Measurements from ENCODE around the gene LRFN2. TPM values are rescaled to one million over a fixed set of nuclear protein-coding genes. Genes with fewer than 3 reads are reported as not detected.

LRFN2 gene
- total and polyA plus RNA-seq, 4 donors = under 0.01 to 0.01 TPM; not detected in 2

DNA sequence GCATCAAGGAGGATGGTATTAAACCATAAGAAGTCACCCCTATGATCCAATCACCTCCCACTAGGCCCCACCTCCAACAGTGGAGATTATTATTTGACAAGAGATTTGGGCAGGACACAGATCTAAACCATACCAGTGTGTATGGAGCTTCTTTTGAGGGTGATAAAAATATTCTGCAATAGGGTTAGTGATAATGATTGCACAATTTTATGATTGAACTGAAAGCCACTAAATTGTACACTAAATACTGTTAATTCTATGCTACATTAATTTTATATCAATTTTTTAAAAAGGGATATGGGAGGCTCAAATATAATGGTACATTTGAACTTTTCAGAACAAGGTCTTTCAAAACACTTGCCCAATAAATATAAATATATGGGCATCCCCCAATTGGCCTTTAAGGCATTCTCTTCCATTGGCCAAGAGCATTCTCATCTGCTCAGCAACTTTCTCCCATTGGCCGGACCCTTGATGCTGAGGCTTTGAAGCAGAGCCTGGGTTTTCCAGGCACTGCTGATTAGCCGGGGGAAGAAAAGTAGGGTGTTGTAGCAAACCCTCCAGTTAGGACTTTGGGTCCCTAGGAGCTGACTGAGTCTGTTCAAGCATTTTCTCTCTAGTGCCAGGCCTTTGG is 209.9 kb downstream of the LRFN2 start:
- Histone ChIP-seq H3K36me3 (ENCODE audit: control insufficient read depth in 4 of 4, insufficient read depth in 3 of 4, low read depth in 1 of 4, low read length in 3 of 4) (no peaks in the 10 kb centered on the region), H3K27me3 (ENCODE audit: control insufficient read depth in 4 of 4, insufficient read depth in 4 of 4, low read length in 3 of 4) (no peaks in the 10 kb centered on the region), H3K4me3 (ENCODE audit: low read depth in 1 of 3, low read length in 3 of 3) (no peak overlapping the region), H3K27ac (ENCODE audit: low read depth in 1 of 2, low read length in 2 of 2) (no peak overlapping the region), H3K9me3 (ENCODE audit: control insufficient read depth in 4 of 4, low read length in 3 of 4) (no peaks in the 10 kb centered on the region), H3K4me1 (ENCODE audit: control insufficient read depth in 4 of 4, insufficient read depth in 4 of 4, low read length in 3 of 4) (no peaks in the 10 kb centered on the region), H3K9ac (ENCODE audit: low read depth in 1 of 2, low read length in 2 of 2) (no peak overlapping the region)
- WGBS = 98% methylated on average over 2 of the region's 2 CpGs
- TF ChIP-seq TAF1 (conservative IDR thresholded peaks at IDR 0.05) = no peak
- no peak for TF ChIP-seq SP1 (IDR thresholded peaks at IDR 0.05)
- no peak for TF ChIP-seq RAD21 (IDR thresholded peaks at IDR 0.05)
- TF ChIP-seq GABPA (IDR thresholded peaks at IDR 0.05 in 1 of 2, conservative IDR thresholded peaks at IDR 0.05 in 1 of 2) = no peak
- DNase-seq (ENCODE audit: low spot score) = no peak

DNA sequence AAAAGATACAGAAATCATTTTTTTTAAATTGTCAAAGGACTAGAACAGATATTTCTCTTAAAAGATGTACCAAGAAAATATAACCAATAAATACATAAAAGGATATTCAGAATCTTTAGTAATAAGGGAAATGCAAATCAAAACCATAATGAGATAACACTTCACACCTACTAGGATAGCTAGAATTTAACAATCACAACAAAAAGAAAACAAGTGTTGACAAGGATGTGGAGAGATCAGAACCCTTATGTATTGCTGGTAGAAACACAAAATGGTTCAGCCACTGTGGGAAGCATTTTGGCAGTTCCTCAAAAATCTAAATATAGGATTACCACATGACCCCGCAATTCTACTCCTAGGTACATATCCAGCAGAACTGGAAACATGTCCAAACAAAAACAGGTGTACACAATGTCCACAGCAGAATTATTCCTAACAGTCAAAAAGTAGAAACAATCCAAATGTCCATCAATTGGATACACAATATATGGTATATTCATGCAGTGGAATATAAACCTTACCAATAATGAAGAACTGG is 211.0 kb downstream of the LRFN2 start:
- H3K27me3 ChIP-seq (ENCODE audit: control insufficient read depth in 4 of 4, insufficient read depth in 4 of 4, low read length in 3 of 4) = no peaks in the 10 kb centered on the region
- H3K4me3 ChIP-seq (ENCODE audit: low read depth in 1 of 3, low read length in 3 of 3) = no peak overlapping the region
- no peak overlapping the region for H3K27ac ChIP-seq (ENCODE audit: low read depth in 1 of 2, low read length in 2 of 2)
- no peaks in the 10 kb centered on the region for H3K9me3 ChIP-seq (ENCODE audit: control insufficient read depth in 4 of 4, low read length in 3 of 4)
- H3K9ac ChIP-seq (ENCODE audit: low read depth in 1 of 2, low read length in 2 of 2) = no peak overlapping the region
- H3K36me3 ChIP-seq (ENCODE audit: control insufficient read depth in 4 of 4, insufficient read depth in 3 of 4, low read depth in 1 of 4, low read length in 3 of 4) = no peaks in the 10 kb centered on the region
- TF ChIP-seq SP1 (IDR thresholded peaks at IDR 0.05) = no peak
- TF ChIP-seq, protein P1, sequence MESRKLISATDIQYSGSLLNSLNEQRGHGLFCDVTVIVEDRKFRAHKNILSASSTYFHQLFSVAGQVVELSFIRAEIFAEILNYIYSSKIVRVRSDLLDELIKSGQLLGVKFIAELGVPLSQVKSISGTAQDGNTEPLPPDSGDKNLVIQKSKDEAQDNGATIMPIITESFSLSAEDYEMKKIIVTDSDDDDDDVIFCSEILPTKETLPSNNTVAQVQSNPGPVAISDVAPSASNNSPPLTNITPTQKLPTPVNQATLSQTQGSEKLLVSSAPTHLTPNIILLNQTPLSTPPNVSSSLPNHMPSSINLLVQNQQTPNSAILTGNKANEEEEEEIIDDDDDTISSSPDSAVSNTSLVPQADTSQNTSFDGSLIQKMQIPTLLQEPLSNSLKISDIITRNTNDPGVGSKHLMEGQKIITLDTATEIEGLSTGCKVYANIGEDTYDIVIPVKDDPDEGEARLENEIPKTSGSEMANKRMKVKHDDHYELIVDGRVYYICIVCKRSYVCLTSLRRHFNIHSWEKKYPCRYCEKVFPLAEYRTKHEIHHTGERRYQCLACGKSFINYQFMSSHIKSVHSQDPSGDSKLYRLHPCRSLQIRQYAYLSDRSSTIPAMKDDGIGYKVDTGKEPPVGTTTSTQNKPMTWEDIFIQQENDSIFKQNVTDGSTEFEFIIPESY (IDR thresholded peaks at IDR 0.05) = no peak
- TF ChIP-seq EGR1 (IDR thresholded peaks at IDR 0.05; ENCODE audit: low read depth in 2 of 2) = no peak
- TF ChIP-seq, protein P2, sequence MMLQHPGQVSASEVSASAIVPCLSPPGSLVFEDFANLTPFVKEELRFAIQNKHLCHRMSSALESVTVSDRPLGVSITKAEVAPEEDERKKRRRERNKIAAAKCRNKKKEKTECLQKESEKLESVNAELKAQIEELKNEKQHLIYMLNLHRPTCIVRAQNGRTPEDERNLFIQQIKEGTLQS (IDR thresholded peaks at IDR 0.05) = no peak
- TF ChIP-seq, protein P3, sequence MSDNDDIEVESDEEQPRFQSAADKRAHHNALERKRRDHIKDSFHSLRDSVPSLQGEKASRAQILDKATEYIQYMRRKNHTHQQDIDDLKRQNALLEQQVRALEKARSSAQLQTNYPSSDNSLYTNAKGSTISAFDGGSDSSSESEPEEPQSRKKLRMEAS (IDR thresholded peaks at IDR 0.05) = no peak
- TF ChIP-seq RAD21 (IDR thresholded peaks at IDR 0.05) = no peak
- TF ChIP-seq, protein P4, sequence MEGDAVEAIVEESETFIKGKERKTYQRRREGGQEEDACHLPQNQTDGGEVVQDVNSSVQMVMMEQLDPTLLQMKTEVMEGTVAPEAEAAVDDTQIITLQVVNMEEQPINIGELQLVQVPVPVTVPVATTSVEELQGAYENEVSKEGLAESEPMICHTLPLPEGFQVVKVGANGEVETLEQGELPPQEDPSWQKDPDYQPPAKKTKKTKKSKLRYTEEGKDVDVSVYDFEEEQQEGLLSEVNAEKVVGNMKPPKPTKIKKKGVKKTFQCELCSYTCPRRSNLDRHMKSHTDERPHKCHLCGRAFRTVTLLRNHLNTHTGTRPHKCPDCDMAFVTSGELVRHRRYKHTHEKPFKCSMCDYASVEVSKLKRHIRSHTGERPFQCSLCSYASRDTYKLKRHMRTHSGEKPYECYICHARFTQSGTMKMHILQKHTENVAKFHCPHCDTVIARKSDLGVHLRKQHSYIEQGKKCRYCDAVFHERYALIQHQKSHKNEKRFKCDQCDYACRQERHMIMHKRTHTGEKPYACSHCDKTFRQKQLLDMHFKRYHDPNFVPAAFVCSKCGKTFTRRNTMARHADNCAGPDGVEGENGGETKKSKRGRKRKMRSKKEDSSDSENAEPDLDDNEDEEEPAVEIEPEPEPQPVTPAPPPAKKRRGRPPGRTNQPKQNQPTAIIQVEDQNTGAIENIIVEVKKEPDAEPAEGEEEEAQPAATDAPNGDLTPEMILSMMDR (IDR thresholded peaks at IDR 0.05; ENCODE audit: low read depth, low read length, missing input control) = no peak
- DNase-seq (ENCODE audit: low spot score) = no peak
- WGBS = 87% methylated on average over 1 of the region's 1 CpG
- no peaks in the 10 kb centered on the region for H3K4me1 ChIP-seq (ENCODE audit: control insufficient read depth in 4 of 4, insufficient read depth in 4 of 4, low read length in 3 of 4)

DNA sequence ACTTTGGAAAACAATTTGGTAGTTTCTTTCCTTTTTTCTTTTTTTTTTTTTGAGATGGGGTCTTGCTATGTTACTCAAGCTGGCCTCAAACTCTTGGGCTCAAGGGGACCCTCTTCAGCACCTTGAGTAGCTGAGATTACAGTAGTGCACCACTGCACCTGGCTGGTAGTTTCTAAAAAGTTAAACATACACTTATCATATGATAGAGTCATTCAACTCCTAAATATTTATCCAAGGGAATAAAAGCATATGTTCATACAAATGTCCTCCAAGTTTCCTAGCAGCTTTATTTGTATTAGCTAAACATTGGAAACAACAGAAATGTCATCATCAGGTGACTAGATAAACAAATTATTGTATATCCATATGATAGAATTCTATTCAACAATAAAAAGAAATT is 213.9 kb downstream of the LRFN2 start:
- DNase-seq (ENCODE audit: low spot score) = no peak
- TF ChIP-seq YY1 (IDR thresholded peaks at IDR 0.05) (no peak), GABPA (IDR thresholded peaks at IDR 0.05 in 1 of 2, conservative IDR thresholded peaks at IDR 0.05 in 1 of 2) (no peak), NR2F2 (IDR thresholded peaks at IDR 0.05) (no peak), FOXA2 (IDR thresholded peaks at IDR 0.05) (no peak), RAD21 (IDR thresholded peaks at IDR 0.05) (no peak), JUND (IDR thresholded peaks at IDR 0.05) (no peak), FOXA1 (IDR thresholded peaks at IDR 0.05) (no peak)
- TF ChIP-seq, protein P2 (IDR thresholded peaks at IDR 0.05) = no peak
- TF ChIP-seq, protein P3 (IDR thresholded peaks at IDR 0.05) = no peak
- TF ChIP-seq, protein P4 (IDR thresholded peaks at IDR 0.05; ENCODE audit: low read depth, low read length, missing input control) = no peak
- TF ChIP-seq, protein P1 (IDR thresholded peaks at IDR 0.05) = no peak
- no peak overlapping the region for H3K9ac ChIP-seq (ENCODE audit: low read depth in 1 of 2, low read length in 2 of 2)
- no peaks in the 10 kb centered on the region for H3K9me3 ChIP-seq (ENCODE audit: control insufficient read depth in 4 of 4, low read length in 3 of 4)
- H3K4me1 ChIP-seq (ENCODE audit: control insufficient read depth in 4 of 4, insufficient read depth in 4 of 4, low read length in 3 of 4) = no peaks in the 10 kb centered on the region
- H3K4me3 ChIP-seq (ENCODE audit: low read depth in 1 of 3, low read length in 3 of 3) = no peak overlapping the region
- H3K27ac ChIP-seq (ENCODE audit: low read depth in 1 of 2, low read length in 2 of 2) = no peak overlapping the region
- no peaks in the 10 kb centered on the region for H3K27me3 ChIP-seq (ENCODE audit: control insufficient read depth in 4 of 4, insufficient read depth in 4 of 4, low read length in 3 of 4)
- no peaks in the 10 kb centered on the region for H3K36me3 ChIP-seq (ENCODE audit: control insufficient read depth in 4 of 4, insufficient read depth in 3 of 4, low read depth in 1 of 4, low read length in 3 of 4)
